RPMI7951 (cell line): ENCODE results near the gene PRR15L. TPM values are rescaled to one million over a fixed set of nuclear protein-coding genes. Genes with fewer than 3 reads are reported as not detected.

ENCODE experiments used
- DNase-seq: peaks from one replicate; pipeline ENCODE4 v3.0.0-alpha.2; 2012; ENCODE audit warnings: low read depth
- total RNA-seq: library from RNA; depleted of rRNA; stranded (reverse); fragments of >200 nt; shearing (Covaris generic); gene quantifications from 2 replicates; pipeline ENCODE4 v1.2.3, GENCODE V29; 2014

Gene PRR15L
- total RNA-seq, 1 experiment from 2014 or later: not detected

GRCh38 chr17:47988445-47988844 lies 30.8 kb upstream of the PRR15L start:
- peak; percentile 40 for DNase-seq

GRCh38 chr17:47987240-47987835 lies 29.7 kb upstream of the PRR15L start:
- DNase-seq: peak; percentile 81

DNA sequence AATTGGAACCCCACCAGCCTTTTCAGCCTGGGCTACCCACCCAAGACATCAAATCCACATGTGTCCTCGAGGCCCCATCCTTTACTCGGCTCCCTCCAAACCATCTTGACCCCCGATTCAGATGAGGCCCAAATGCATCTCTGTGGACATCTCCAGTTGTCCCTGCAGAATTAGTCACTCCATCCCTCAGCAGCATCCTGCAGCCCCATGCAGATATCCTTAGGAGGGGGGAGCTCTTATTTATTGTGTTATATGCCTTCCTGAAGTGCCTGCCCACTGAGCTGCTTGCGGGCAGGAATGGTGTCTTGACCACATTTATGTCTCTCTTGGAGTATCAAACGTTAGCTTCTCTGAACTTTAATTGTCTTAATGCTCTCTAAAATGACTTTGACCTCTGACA lies 28.8 kb upstream of the PRR15L start:
- no peak for DNase-seq

DNA sequence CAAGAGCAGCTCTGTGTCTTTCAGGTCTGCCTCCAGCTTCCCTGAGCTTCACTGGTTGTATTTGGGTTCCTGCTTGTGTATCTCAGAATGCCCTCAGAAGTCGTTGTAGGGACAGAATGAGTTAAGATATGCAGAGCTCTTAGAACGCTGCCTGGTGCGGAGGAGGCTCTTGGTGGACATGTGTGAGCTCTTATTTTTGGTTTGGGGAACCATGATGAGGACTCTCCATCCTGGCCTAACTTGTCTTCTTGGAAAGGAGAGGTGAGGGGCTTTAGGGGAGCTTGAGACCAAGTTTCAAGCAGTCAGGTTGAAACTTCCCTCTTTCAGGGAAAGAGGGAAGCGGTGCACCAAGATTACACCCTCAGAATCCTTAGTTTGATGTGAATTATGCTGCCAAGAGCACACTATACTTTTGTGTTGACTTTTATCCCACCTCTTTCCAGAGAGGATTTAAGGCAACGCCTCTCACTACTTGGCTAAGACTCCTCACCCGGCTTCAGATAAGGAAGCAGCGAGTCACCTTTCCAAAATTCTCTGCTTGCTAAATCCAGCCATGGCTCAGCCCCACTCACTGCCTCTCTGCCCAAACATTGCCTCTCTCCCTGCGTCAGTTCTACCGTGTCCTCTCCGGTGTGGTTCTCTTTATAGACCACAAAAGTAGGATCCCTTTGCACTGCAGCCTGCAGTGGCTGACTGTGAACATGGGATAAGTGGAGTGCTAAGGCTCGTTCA lies 26.0 kb upstream of the PRR15L start:
- DNase-seq: no peak

GRCh38 chr17:47982645-47983390 lies 25.1 kb upstream of the PRR15L start:
- DNase-seq: no peak

- DNase-seq: no peak
Measured at GRCh38 chr17:47982091-47982617, 24.5 kb upstream of the PRR15L start.

GRCh38 chr17:47981462-47981861 lies 23.8 kb upstream of the PRR15L start:
- no peak for DNase-seq

- DNase-seq: no peak
Measured at GRCh38 chr17:47980541-47980940, 22.9 kb upstream of the PRR15L start.

DNA sequence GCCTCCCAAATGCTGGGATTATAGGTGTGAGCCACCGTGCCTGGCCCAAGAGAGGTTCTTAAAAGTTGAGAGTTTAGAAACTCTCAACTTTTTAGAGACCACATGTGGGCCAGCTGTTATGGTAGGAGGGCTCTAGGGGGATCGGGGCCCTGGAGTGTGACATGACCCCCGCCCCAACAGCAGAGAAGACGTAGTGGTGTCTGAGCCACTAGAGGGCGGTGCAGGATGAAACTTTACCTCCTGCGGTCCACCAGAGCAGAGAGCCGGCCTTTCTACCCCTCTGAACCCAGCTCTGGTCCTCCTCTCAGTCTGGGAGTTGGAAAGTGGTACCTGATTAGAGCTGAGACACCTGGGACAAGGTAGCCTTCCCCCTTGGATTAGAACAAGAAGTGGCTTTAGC lies 20.6 kb upstream of the PRR15L start:
- peak; percentile 54 for DNase-seq

GRCh38 chr17:47975823-47976205 lies 18.1 kb upstream of the PRR15L start:
- DNase-seq: no peak

DNA sequence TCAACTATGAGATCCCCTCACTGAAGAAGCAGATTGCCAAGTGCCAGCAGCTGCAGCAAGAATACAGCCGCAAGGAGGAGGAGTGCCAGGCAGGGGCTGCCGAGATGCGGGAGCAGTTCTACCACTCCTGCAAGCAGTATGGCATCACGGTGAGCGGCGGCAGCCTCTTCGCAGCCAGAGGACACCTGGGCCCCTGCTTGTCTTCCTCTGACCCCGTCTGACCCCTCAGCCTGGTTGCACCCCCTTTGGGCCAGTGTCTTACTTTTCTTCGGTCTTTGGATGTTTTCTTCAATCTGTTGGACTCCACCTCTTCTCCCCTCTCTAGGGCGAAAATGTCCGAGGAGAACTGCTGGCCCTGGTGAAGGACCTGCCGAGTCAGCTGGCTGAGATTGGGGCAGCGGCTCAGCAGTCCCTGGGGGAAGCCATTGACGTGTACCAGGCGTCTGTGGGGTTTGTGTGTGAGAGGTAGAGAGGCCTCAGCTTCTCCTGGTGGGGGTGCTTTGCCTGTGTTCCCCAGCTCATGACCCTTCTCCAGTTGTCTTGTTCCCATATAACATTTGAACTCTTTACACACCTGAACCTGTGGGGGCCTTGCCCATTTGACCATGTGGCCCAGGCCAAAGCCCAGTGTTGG lies 17.6 kb upstream of the PRR15L start:
- no peak for DNase-seq

DNA sequence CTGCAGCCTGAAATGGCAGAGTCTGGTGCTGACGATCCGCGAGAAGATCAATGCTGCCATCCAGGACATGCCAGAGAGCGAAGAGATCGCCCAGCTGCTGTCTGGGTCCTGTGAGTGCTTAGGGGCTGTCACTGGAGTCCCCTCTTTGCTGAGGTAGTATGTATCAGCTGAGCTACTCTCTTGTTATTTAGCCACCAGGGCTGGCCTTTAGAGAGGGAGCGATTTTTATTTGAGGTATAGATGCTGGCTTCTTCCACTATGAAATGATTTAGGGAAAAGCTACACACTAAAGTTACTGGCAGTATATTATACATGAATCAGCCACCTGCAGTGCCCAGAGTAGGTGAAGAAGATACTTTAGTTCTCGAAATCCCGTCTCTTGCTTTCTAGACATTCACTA lies 15.9 kb upstream of the PRR15L start:
- no peak for DNase-seq

- DNase-seq: peak; percentile 98
Measured at GRCh38 chr17:47970725-47971499, 13.2 kb upstream of the PRR15L start, which contains the start of gene CDK5RAP3. Gene CDK5RAP3 (plus strand): TSS chr17:47971113. CDS start chr17:47971147, 34 bp downstream.

- DNase-seq: no peak
Measured at GRCh38 chr17:47969930-47970724, 12.4 kb upstream of the PRR15L start.

GRCh38 chr17:47968836-47969235 lies 11.2 kb upstream of the PRR15L start:
- no peak for DNase-seq

DNA sequence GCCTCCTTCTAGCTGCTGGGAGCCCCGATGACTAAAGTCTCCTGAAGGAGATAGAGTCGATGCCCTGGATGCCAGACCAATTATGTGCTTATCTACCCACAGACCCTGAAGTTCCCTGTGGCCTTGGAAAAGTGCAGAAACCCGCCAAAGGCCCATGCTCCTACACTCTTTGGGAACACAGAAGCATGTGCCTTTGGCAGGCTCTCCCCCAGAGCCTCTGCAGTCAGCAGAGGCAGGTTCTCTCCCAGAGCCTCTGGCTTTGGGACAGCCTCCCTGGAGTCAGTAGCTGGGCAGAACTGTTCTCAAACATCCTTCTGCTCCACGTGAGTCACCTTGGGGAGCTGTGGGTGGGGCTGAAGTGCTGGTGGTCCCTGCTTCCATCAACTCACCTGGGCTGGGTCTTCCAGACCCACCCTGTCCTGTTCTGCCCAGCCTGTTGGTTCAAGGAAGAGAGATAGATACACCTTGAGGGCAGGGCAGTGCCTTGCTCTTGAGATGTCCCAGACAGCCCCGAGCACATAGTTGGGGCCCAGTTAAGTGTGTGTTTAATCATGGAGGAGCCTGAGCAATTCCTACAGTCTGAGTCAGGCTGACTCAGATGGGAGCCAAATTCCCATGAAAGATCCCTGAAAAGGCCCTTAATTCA lies 10.0 kb upstream of the PRR15L start:
- peak; percentile 82 for DNase-seq

DNA sequence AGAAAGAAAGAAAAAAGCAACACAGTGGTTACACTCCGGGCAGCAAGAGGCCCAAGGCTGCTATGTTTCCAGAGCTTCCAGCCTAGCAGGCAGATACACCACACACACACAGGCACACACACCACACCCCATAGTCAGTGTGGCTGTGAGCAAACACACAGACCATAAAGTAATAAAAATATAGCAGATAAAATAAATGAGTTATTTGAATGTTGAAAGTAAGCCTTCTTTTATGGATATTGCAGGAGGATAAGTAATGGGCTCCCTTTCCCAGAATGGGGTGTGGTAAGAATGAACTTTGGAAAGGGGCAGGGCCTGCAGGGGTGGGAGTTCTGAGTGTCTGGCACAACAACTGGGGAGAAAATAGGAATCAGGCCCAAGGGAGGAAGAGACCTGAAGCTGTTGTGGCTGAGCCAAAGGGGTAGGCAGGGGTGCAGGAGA lies 8.4 kb upstream of the PRR15L start:
- no peak for DNase-seq

GRCh38 chr17:47964856-47965255 lies 7.2 kb upstream of the PRR15L start:
- DNase-seq: no peak

GRCh38 chr17:47962901-47963300 lies 5.2 kb upstream of the PRR15L start:
- no peak for DNase-seq

DNA sequence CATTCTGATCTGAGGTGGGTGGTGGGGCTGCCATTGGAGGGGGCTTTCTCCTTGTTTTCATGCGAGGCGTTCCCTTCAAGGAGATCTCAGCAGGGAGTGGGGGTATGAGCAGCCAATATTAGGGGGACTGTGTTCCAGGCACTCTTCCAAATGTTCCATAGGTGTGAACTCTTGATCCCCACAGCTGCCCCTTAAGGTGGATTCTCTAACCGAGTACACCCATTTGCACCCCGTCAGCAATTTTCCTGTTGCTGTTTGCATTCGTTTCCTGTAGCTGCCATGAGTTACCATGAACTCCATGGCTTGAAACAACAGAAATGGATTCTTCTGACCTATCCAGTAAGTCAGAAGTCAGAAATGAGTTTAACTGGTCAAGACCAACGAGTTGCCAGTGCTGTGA lies 3.7 kb upstream of the PRR15L start:
- DNase-seq: no peak
